ENCODE results near the gene XRRA1. TPM values are rescaled to one million over a fixed set of nuclear protein-coding genes. Genes with fewer than 3 reads are reported as not detected.
"Not testable (repeated sequence)": the region's sequence is repeated elsewhere in the genome, so short reads cannot be mapped to it uniquely, and the experiment has no call there.

Gene XRRA1, protein sequence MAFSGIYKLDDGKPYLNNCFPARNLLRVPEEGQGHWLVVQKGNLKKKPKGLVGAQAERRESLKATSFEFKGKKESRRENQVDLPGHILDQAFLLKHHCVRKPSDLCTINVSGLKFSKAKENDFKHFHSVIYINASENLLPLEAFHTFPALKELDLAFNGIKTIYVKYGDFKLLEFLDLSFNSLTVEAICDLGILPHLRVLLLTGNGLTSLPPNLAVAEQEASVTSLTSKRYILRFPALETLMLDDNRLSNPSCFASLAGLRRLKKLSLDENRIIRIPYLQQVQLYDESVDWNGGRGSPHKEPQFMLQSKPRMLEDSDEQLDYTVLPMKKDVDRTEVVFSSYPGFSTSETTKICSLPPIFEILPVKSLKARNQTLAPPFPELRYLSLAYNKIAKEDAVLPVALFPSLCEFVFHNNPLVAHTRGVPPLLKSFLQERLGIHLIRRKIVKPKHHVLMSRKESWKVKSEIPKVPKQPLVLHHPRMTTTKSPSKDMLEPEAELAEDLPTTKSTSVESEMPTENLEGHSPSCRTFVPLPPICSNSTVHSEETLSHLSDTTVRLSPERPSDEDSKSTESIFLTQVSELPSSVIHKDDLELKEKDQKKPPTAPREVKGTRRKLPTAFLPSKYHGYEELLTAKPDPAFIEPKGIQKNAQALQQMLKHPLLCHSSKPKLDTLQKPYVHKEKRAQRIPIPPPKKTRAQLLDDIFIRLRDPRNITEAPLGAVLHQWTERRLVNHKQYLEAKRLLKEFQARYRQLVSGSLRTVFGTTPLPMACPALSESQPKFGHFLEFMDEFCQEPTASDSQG
- total RNA-seq, result 8.3 and 17.0 TPM in 2 replicates

GRCh38 chr11:74948898-74949752 is at the start of gene XRRA1, which contains the start of gene SPCS2:
Gene XRRA1 (minus strand): TSS chr11:74949091. CDS start chr11:74940878, 8,213 bp downstream.
Gene SPCS2 (plus strand): TSS chr11:74949266. CDS start chr11:74949286, 20 bp downstream.
- DNase-seq (ENCODE audit: extremely low read depth, low read depth, low spot score), result peak; percentile 85

GRCh38 chr11:74992852-74993251 is 44.0 kb upstream of the XRRA1 start:
- no peak for DNase-seq (ENCODE audit: extremely low read depth, low read depth, low spot score)

- DNase-seq (ENCODE audit: extremely low read depth, low read depth, low spot score), result no peak
Observed at GRCh38 chr11:74990941-74991340, 42.0 kb upstream of the XRRA1 start.

GRCh38 chr11:74990150-74990549 is 41.3 kb upstream of the XRRA1 start:
- DNase-seq (ENCODE audit: extremely low read depth, low read depth, low spot score), result not testable (repeated sequence)

- DNase-seq (ENCODE audit: extremely low read depth, low read depth, low spot score), result no peak
Observed at GRCh38 chr11:74989260-74989638, 40.4 kb upstream of the XRRA1 start.

DNA sequence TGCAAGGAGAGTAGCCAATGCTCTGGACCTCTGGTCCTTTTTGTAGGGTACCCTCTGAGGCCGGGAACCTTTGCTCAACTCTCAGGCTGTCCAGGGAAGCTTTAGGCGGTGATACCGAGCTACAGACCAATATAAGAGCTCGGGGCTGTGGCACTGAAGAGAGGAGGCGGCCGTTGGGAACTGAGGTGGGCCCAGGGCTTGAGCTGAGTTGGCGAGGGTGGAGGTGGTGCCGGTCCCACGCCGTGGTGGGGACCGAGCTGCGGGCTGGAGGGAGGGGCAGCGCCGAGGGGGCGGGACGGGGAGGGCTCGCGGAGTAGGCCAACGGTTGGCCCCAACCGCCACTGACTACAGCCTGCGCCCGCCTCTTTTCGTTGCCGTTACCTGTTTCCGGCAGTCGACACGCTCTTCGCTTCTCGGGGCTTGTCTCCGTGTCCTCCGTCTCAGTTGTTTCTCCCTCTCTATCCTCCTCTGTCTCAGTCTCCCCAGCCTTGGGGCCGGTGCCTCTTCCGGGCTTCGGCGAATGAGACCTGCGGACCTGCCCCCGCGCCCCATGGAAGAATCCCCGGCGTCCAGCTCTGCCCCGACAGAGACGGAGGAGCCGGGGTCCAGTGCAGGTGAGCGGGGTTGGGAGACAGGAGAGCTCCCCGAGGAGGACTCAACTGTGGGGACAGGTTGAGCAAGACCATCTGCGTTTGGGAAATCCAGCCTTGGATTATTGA is 39.8 kb upstream of the XRRA1 start, which contains the start of gene NEU3:
NEU3 (plus strand) TSS at position 393 of the 719 bp plus-strand sequence; CDS start at position 521, 128 bp downstream.
- DNase-seq (ENCODE audit: extremely low read depth, low read depth, low spot score), result no peak

- no peak for DNase-seq (ENCODE audit: extremely low read depth, low read depth, low spot score)
Observed at GRCh38 chr11:74984730-74985129, 35.8 kb upstream of the XRRA1 start.

DNA sequence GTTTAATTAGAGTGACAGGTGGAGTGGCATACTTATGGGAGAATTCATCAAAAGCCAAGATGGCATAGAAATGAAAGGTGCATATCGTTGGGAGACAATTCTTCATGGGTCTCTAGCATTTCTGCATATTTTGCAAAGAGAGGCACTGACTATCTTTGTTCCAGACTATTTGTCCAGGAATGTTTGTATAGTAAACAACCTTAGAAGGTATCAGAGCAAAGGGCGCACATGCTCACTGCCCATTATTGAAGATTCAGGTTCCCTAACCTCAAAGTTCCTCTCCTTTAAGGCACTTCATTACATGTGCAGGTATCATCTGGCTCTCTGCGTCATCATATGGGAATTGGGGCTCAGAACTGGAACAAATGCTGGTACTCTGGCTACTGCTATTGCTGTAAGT is 35.2 kb upstream of the XRRA1 start:
- no peak for DNase-seq (ENCODE audit: extremely low read depth, low read depth, low spot score)

GRCh38 chr11:74981888-74982287 is 33.0 kb upstream of the XRRA1 start:
- DNase-seq (ENCODE audit: extremely low read depth, low read depth, low spot score), result no peak

- no peak for DNase-seq (ENCODE audit: extremely low read depth, low read depth, low spot score)
Observed at GRCh38 chr11:74980634-74981033, 31.7 kb upstream of the XRRA1 start.

- no peak for DNase-seq (ENCODE audit: extremely low read depth, low read depth, low spot score)
Observed at GRCh38 chr11:74978041-74978440, 29.1 kb upstream of the XRRA1 start.

DNA sequence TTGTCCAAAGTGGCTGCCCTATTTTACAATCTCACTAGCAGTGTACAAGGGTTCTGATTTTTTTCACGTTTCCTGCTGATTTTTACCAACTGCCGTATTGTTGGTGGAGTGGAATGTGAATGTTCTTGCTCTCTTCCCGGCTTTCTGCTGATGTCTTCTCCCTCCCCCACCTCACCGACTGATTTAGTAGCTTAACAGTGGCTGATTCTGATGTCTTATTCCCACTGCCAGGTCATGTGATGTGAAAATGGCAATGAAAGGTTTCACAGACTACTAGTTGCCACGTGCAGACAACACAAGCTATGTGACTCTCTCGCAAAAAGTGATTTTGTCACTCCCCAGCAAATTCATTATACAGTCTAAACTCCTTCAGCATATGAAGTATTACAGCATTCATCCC is 22.5 kb upstream of the XRRA1 start:
- DNase-seq (ENCODE audit: extremely low read depth, low read depth, low spot score), result no peak

- no peak for DNase-seq (ENCODE audit: extremely low read depth, low read depth, low spot score)
Observed at GRCh38 chr11:74970852-74971395, 22.0 kb upstream of the XRRA1 start.

DNA sequence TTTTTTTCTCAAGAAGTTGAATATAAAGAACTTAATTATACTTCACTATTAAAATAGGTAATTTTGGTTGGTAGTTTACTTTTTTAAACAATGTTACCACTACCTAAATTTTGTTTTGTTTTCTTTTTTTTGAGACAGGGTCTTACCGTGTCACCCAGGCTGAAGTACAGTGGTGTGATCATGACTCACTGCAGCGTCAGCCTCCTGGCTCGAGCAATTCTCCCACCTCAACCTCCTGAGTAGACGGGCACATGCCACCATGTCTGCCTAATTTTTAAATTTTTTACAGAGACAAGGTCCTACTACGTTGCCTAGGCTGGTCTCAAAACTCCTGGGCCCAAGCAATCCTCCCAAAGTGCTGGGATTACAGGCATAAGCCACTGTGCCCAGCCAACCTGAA is 17.8 kb upstream of the XRRA1 start:
- DNase-seq (ENCODE audit: extremely low read depth, low read depth, low spot score), result no peak

GRCh38 chr11:74960128-74960527 is 11.2 kb upstream of the XRRA1 start:
- DNase-seq (ENCODE audit: extremely low read depth, low read depth, low spot score), result not testable (repeated sequence)

GRCh38 chr11:74957937-74958629 is 9.2 kb upstream of the XRRA1 start:
- no peak for DNase-seq (ENCODE audit: extremely low read depth, low read depth, low spot score)

GRCh38 chr11:74956397-74957015 is 7.6 kb upstream of the XRRA1 start:
- no peak for DNase-seq (ENCODE audit: extremely low read depth, low read depth, low spot score)

- DNase-seq (ENCODE audit: extremely low read depth, low read depth, low spot score), result no peak
Observed at GRCh38 chr11:74954199-74954598, 5.3 kb upstream of the XRRA1 start.

- no peak for DNase-seq (ENCODE audit: extremely low read depth, low read depth, low spot score)
Observed at GRCh38 chr11:74953451-74953850, 4.6 kb upstream of the XRRA1 start.

Measured in glomerular endothelial cell (primary cell).